Stimulated activated naive CD4-positive, alpha-beta T cell (primary cell): ENCODE results near the gene CTRL.

ENCODE experiments used
- DNase-seq, 6 experiments: peaks; one replicate each; lab custom pipeline; 2025; lab: John Stamatoyannopoulos, UW

The CTRL gene

GRCh38 chr16:67892375-67892774 is 39.3 kb downstream of the CTRL start:
- no peak for DNase-seq

GRCh38 chr16:67888331-67888730 is 43.3 kb downstream of the CTRL start:
- DNase-seq: no peak

GRCh38 chr16:67886387-67886786 is 45.3 kb downstream of the CTRL start:
- DNase-seq: no peak

GRCh38 chr16:67885976-67886375 is 45.7 kb downstream of the CTRL start:
- DNase-seq: no peak

- no peak for DNase-seq
Observed at GRCh38 chr16:67885545-67885944, 46.1 kb downstream of the CTRL start.

- no peak for DNase-seq
Observed at GRCh38 chr16:67884684-67885083, 47.0 kb downstream of the CTRL start, which contains the start of gene NRN1L. Gene NRN1L, plus strand, starts transcription at chr16:67884885. Its CDS starts 19 bp downstream, at chr16:67884904.

GRCh38 chr16:67883872-67884261 is 47.8 kb downstream of the CTRL start:
- DNase-seq: peak; percentile 56 to 83 (median 69)

GRCh38 chr16:67883146-67883871 is 48.4 kb downstream of the CTRL start:
- DNase-seq: no peak

GRCh38 chr16:67882374-67883145 is 49.1 kb downstream of the CTRL start:
- DNase-seq: no peak

GRCh38 chr16:67881621-67882161 is 50.0 kb downstream of the CTRL start:
- no peak for DNase-seq

- DNase-seq: no peak
Observed at GRCh38 chr16:67880584-67880983, 51.1 kb downstream of the CTRL start.

- DNase-seq: no peak
Observed at GRCh38 chr16:67879936-67880335, 51.7 kb downstream of the CTRL start.
